GM18858 (cell line): ENCODE data around the gene TF.
"Not testable (repeated sequence)": the region's sequence is repeated elsewhere in the genome, so short reads cannot be mapped to it uniquely, and the experiment has no call there.

Experiments
- ATAC-seq: cut with Tn5 transposase; IDR thresholded peaks from one replicate; pipeline ENCODE4 v1.9.1; 2021; ENCODE audit not compliant: unreplicated experiment

TF gene

DNA sequence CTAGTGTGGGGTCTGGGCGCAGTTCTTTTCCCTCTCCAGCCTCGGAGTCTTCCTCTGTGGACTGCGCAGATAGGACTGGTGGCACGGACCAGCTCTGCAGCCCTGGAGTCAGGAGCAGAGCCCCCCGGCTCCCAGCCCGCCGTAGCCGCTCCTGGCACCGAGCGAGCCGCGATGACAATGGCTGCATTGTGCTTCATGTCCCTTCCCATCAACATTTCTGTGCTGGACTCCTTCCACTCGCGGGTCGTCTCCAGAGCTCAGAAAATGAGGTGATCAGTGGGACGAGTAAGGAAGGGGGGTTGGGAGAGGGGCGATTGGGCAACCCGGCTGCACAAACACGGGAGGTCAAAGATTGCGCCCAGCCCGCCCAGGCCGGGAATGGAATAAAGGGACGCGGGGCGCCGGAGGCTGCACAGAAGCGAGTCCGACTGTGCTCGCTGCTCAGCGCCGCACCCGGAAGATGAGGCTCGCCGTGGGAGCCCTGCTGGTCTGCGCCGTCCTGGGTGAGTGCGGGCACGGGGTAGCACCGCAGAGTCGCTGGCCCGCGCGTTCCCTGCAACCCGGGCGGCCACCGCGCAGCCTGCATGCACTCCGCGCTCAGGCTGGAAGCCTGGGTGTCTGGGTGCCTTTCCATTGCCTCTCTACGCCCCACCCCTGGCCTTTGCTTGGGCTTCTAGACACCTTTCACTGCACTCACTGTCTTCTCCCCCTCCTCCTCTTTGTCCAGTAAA is at the start of gene TF:
Gene TF, plus strand, starts transcription at position 413 of the 731 bp plus-strand sequence. Its CDS starts 48 bp downstream, at position 461.
- ATAC-seq: no peak

DNA sequence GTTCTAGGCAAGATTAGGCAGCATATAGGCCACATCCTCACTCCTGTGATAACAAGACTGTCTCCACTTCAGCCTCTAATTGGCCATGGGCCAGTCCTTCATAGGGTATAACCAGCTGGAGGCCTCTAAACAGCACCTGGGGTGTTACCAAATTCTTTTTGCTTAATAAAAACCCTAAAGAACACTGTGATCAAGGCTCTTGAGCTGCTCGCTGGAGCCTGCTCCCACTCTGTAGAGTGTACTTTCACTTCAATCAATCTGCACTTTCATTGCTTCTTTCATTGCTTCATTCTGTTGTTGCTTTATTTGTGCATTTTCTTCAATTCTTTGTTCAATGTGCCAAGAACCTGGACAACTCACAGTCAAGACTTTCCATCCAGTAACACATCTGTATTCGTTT is 48.2 kb upstream of the TF start:
- no peak for ATAC-seq

DNA sequence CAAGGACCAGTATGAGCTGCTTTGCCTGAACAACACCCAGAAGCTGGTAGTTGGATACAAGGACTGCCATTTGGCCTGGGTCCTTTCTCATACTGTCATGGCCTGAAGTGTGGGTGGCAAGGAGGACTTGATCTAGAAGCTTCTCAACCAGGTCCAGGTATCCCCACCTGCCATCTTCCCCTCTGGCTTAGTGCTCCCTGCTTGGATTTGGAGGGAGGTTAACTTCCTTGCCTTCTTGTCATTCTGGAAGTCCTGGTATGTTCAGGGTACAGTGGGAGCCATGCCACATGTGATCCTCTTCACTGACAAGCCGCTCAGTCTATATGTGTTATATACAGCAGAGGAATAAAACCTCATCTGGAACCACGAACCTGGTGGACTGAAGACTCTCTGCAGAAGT is 46.7 kb upstream of the TF start:
- no peak for ATAC-seq

DNA sequence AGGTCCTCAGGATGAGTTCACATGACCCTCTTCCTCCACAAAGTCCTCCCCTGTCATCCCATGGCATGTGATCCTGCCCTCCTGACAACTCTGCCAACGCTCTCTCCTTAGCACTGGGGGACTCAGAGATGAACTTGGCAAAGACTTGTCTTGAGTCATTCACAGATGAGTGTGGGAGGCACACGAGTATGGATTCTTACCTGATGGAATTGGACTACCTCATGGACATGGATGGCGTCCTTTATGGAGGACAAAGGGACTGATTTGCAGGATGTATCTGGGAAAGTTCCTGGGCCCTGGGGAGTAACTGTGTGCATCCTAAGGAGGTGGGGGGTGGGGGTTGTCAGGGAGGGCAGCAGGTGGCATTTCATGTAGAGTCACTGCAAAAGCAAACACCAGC is 46.3 kb upstream of the TF start:
- no peak for ATAC-seq

DNA sequence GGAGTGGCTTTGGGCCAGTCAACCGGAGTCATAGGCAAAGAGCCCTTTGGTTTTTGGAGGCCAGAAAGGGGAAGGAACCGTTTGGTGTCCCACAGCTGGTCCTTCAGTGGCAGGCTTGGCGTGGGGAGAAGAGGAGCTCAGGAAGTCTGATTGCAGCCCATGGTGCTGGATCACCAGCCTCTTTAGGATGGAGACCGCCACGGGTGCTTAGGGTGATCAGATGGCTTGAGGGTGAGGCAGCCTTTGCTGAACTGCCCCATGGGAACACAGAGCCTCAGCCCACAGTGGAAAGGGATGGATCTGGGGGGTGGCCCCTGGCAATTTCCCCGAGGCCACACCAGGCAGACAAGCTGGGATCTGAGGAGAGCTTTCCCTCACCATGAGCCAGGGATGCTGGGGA is 45.8 kb upstream of the TF start:
- ATAC-seq: no peak

DNA sequence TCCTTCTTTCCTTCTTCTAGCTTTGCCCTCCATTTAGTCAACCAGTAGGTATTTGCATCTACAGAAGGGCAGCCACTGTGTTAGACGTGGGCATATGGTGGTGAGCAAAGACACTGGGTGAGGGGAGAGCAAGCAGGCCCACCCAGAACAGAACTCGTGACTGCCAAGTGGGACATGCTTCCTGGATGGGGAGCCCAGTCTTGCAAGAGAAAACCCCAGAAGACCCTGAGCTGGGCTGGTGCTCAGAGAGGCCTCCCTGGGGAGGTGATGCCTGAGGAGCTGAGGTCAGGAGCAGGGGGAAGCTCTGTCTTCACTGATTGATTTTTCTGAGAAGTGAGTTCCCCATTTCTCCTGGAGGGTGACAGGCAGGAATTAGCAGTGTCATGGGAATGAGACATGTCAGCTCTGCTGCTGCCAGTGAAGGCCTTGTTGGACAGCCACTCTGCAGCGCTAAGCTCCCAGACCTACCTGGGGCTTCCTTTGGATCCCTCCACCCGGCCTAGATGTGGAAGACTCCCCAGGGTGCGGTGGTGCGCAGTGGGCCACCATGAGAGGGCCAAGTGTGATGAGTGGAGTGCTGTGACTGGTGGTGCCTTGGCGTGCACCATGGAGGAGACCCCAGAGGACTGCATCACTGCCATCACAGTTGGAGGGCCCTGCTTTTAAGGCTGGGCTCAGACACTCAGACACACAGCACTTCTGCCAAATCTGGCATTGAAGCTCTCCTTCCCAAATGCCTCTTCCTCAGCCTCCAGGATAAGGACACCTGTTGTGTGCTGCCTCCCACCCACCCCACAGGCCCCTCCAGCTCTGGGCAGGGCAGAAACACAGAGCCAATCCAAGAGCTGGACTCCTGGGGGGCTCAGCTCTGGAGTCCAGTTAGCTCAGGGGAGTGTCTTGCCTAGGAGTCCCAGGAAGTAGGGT is 44.5 kb upstream of the TF start:
- no peak for ATAC-seq

DNA sequence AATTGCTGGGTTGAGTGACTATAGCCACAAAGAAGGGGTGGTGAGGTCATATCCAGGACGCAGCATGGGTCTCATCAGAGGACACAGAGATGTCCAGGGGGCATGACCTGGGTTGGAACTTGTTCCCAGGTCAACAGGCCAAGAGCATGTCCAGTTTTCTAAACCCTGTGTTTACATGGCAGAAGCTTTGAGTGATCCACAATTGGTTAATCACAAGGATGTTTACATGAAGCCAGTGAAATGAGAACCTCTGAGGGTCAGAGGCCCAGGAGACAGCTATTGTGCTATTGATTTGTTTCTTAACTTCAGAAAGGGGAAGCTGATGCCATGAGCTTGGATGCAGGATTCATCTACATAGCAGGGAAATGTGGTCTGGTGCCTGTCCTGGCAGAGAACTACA is 42.3 kb upstream of the TF start:
- ATAC-seq: no peak

DNA sequence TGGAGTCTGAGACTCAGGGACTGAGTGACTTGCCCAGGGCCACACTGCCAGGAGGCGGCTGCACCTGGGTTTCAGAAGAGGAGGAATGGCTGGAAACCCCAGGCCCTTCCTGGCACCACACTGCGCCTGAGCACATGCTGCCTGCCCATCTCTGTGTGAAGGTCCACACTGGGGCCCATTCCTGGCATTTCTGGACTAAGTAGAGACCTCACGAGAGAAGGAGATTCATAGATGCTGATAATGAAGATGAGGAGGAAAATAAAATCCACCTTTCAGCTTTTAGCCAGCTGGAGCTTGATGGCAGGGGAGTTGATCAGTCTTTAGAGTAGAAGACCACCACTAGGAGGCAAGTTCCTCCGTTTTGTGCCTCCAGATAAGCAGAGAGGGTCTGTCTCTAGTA is 40.2 kb upstream of the TF start:
- no peak for ATAC-seq

DNA sequence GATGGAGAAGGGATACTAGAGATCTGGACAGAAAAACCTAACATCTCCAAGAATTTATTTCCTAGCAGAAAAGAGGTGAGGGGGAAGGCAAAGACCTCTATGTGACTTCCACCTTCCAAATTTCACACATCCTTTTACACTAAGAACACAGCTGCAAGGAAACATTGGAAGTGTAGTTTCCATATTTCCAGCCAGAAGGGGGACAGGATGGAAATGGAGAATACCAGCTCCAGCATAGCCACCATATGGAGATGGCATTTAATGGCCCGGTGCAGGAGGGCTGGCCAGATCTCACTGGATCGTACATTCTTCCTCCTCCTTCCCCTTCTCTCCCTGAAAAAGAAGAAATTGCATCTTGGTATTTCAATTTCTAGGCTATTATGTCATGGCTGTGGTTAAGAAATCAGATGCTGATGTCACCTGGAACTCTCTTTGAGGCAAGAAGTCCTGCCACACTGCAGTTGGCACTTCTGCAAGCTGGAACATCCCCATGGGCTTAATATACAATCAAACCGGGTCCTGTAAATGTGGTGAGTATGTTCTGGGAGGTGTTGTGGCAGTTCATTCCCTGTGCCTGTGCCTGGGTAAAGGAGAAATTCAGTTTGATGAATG is 36.9 kb upstream of the TF start:
- ATAC-seq: no peak

DNA sequence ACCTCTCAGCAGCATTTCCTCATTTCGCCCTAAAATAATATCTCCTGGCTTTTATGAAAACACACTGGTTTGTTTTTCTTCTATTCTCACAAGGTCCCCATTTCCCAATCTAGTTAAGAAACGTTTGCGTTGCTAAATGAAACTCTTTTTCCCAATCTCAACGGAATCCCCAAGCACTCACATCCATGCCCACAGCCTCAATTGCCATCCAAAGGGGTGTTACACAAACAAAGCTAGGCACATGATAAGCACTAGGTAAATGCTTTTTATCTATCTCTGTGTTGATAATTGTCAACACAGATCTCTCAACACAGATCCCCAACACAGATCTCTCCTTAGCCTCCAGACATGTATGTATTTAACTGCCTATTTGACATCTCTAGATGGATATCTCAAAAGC is 35.2 kb upstream of the TF start:
- no peak for ATAC-seq

DNA sequence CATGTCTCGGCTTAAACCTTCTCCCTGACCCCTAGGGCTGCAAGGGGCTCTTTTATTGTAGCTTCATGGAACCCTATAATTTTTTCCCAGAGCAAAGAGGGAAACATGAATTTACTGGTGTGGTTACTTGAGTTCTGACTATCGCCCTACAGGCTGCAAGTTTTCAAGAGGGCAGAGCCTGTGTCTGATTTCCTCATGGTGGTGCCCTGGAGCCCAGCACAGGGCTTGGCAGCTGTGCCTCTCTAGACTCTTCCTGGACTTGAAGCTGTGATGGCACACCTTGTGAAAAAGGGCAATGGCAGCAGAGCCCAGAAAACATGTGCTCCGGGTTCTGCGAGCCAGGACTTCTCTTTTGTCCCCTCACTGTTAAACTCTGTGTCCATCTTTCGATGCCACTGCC is 34.2 kb upstream of the TF start:
- no peak for ATAC-seq

DNA sequence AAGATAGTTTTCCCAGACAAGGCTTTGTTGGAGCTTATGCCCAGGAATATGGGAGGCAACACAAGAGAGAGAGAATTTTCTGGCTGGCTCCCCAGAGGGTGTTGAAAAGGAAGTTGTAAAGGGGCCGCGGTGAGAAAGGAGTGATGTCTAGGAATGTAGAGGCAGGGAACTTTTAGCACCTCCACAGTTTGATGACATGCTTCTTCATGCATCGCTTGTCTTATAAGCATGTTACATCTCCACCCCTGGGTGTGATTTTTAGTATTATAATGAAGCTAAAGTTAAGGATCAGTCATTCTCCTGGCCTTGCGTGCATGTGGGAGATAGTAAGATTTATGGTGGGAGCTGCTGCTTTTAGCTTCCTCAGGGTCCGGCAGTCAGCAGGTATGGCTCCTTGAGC is 32.8 kb upstream of the TF start:
- ATAC-seq: no peak

DNA sequence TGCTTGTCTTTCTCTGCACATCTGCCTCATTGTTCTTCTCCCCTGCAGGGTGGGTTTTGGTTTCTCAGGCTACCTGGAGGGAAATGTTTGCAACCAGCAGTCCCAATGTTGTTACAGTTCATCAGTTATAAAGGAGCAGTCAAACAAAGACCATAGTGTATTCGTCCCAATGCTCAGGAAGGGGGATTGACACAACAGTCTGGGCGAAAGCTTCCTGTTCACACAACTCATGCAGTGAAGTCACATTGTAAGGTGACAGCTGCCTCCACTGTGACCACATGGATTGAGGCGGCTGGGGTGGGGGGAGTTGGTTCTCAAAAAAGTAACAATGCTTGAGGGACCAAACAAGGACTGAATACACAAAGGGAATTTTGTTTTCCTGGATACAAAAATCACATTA is 28.8 kb upstream of the TF start:
- ATAC-seq: no peak

DNA sequence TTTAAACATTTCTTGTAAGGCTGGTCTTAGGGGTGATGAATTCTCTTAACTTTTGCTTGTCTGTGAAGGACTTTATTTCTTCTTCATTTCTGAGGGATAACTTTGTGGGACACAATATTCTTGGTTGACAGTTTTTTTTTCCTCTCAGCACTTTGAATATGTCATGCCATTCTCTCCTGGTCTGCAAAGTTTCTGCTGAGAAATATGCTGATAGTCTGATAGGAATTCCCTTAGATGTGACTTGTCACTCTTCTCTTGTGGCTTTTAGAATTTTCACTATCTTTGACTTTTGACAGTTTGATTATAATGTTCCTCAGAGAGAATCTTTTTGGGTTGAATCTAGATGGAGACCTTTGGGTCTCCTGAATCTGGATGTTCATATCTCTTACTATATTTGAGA is 23.3 kb upstream of the TF start:
- ATAC-seq: no peak

DNA sequence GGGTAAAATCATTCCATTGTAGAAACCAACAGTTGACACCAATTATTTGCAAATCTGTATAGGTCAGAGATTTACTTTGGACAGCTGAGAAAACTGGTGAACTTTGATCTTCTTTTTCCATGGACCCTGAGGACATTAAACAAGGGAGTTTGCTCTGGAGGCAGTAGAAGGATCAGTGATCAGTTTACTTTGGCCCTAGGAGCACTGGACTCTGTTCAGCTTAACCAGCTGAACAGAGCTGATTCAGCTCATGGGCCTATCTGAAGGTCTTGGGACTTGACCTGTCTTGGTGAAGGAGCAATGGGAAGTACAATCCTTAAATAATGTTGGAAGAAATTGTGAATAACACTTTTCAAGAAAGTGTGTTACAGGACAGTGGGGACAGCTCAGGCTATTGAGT is 15.2 kb upstream of the TF start:
- ATAC-seq: no peak

DNA sequence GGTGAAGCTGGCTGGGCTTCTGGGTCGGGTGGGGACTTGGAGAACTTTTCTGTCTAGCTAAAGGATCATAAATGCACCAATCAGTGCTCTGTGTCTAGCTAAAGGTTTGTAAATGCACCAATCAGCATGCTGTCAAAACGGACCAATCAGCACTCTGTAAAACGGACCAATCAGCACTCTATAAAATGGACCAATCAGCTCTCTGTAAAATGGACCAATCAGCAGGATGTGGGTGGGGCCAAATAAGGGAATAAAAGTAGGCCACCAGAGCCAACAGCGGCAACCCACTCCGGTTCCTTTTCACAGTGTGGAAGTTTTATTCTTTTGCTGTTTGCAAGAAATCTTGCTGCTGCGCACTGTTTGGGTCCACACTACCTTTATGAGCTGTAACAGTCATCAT is 14.0 kb upstream of the TF start:
- not testable (repeated sequence) for ATAC-seq

DNA sequence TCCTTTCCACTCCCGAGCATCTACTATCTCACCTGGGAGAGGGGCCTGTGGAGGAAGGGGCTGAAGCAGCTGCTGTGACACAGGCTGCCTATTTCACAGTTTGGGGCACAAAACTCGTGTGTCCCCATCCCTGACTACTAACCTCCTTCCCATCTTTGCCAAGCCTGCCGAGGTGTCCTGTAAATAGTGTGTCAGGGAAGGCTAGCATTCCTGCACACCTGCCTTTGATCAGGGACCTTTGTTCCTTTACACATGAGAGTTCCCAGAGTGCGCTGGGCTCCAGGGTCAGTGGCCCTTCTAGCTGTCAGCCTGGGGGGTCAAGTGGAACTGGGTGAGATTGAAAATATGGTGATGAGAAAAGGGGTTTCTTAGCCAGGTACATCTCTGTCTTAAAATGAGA is 13.0 kb upstream of the TF start:
- no peak for ATAC-seq

DNA sequence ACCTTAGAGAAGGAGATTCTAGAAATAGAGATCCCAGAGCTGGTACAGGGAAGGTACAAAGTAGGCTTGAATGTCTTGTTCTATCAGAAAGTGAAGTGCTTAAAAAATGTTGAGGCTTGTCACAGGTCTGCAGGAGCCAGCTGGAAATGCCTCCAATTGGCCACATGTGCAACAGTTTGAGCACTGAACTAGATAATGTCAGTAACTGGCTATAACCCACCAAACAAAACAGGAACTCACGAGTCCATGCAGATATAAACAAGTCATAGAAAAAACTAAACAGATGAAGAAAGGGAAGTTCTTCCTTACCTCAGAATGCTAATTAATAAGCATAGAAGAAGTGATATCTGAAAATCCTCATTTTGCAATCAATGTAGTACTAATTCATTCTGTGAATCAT is 11.9 kb upstream of the TF start:
- no peak for ATAC-seq

DNA sequence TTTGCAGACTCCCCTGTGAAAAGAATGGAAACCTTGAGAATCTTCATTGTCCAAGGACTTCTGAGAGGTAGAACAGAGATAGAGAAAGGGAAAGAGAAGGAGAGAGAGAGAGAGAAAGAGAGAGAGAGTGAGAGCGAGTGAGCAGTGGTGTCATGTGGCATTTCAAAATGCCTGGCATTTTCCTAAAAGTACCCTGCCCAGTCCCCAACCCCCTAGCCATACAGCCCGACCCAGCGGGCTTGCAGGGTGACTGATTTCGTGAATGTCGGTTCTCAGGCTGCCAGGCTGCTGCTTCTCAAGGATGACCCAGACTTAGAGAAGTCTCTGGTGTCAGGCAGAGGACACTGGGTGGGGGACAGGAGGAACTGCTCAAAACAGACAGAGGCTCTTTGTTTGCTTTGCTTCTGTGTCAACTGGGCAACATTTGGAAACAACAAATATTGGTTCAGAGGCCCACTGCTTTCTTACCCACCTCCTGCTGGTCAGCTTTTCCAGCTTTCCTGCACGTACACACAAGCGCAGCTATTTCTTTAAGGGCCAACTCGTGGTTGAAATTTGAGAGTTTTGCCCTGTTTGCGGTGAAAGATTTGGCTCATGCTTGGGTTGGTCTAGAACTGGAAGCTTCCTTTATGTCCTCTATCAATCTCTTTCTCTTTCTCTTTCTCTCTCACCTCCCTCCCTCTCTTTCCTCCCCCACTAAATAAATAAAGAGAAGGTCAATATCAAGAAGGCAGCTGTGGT is 3.7 kb upstream of the TF start:
- no peak for ATAC-seq

DNA sequence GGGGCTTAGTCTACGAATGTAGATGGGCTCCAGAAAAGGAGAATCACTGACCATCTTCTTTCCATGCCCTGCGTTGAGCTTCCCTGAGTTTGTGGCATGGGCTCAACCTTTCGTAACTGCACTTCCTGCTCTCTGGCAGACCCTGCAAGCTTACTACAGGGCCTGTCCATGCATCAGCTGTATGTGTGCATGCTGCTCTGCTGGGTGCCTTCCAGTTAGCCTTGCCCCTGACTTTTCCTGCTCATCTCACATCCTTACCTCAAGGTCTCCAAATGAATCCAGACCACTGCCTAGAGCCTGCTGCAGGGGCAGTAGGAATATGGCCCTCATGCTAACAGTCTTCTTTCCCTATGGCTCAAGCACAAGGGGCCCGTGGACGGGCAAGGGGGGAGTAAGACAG is 2.0 kb upstream of the TF start:
- no peak for ATAC-seq

DNA sequence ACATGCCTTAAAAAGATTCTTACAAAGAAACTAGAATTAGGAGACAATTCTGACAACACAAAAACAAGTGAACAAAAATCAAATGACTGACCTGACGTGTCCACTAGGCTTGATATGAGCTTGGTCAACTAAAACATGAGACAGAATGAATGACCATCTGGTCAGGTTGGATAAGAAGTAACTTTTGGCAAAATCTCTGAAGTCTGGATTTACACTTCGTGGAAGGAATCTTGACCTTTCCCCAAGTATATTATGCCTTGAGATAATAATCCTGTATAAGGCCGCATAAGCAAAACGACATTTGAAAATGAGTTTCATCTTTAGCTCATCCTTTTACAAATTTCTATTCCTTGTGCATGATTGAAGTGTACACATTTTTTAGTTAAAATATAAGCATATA is 1.1 kb upstream of the TF start:
- ATAC-seq: no peak
